ENCODE measurements around the gene MAMDC4. TPM values are rescaled to one million over a fixed set of nuclear protein-coding genes. Genes with fewer than 3 reads are reported as not detected.

MAMDC4 gene
- total RNA-seq, 1 experiment from 2014 or later = 4.4 TPM

- no peaks in the 10 kb centered on the region for H3K4me1 ChIP-seq
- H3K27me3 ChIP-seq = no peaks in the 10 kb centered on the region
- H3K36me3 ChIP-seq = peaks cover 9% of the 10 kb centered on the region
- no peak overlapping the region for H3K4me3 ChIP-seq
- H3K27ac ChIP-seq = no peak overlapping the region
- no peaks in the 10 kb centered on the region for H3K9me3 ChIP-seq (replicated peaks)
- DNase-seq = no peak
These were observed 38.5 kb downstream of the MAMDC4 start for GRCh38 chr9:136890661-136891060.

- no peak overlapping the region for H3K27ac ChIP-seq
- H3K27me3 ChIP-seq = no peaks in the 10 kb centered on the region
- no peaks in the 10 kb centered on the region for H3K4me1 ChIP-seq
- DNase-seq = no peak
- H3K36me3 ChIP-seq = peaks cover 20% of the 10 kb centered on the region
- no peaks in the 10 kb centered on the region for H3K9me3 ChIP-seq (replicated peaks)
- H3K4me3 ChIP-seq = no peak overlapping the region
These were observed 43.9 kb downstream of the MAMDC4 start for GRCh38 chr9:136896027-136896426.

DNA sequence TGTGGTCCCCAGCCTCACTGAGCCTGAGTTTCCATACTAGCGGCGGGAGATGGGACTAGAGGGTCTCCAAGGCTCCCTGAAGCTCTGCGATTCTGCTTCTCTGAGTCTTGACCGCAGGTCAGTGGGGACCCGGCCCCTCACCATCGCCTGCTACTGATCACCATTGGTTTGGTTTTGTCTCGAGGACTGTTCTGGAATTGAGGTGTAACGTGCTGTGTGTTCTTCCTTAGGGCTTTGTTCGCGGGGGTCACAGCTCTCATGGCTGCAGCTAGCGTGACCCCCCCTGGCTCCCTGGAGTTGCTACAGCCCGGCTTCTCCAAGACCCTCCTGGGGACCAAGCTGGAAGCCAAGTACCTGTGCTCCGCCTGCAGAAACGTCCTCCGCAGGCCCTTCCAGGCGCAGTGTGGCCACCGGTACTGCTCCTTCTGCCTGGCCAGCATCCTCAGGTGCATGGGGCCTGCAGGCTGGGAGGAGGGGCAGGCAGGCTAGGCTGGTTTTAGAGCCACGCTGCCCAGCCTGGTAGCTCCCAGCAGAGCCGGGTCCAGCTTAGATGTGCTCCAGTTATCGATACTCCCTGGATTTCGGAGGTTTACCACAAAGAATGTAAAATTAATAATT is 46.4 kb downstream of the MAMDC4 start:
- Histone ChIP-seq H3K27me3 (no peaks in the 10 kb centered on the region), H3K27ac (no peak overlapping the region), H3K9me3 (replicated peaks) (no peaks in the 10 kb centered on the region), H3K36me3 (peaks cover 28% of the 10 kb centered on the region), H3K4me1 (no peaks in the 10 kb centered on the region), H3K4me3 (no peak overlapping the region)
- no peak for DNase-seq

- peaks cover 34% of the 10 kb centered on the region for H3K36me3 ChIP-seq
- no peak overlapping the region for H3K4me3 ChIP-seq
- no peaks in the 10 kb centered on the region for H3K9me3 ChIP-seq (replicated peaks)
- H3K4me1 ChIP-seq = no peaks in the 10 kb centered on the region
- no peaks in the 10 kb centered on the region for H3K27me3 ChIP-seq
- H3K27ac ChIP-seq = no peak overlapping the region
- DNase-seq = no peak
These were observed 47.0 kb downstream of the MAMDC4 start for GRCh38 chr9:136899196-136899595.

DNA sequence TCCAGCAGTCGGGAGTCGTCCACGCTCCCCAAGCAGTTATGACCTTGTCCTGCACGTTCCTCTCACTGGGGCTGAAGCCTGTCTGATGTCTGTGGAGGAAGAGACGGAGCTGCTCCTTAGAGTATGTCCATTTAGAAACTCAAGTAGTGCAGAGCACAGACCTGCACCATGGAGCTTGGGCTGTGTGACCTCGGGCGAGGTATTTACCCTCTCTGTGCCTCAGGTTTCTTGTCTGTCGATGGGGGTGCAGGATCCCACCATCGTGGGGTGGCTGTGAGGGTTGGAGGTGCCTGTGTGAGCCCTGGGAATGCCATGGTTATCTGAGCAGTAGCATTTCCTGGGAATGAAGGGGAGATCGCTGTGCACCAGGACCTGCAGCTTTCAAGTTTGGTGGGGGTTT is 48.4 kb downstream of the MAMDC4 start:
- no peaks in the 10 kb centered on the region for H3K4me1 ChIP-seq
- H3K27ac ChIP-seq = no peak overlapping the region
- peaks cover 45% of the 10 kb centered on the region for H3K36me3 ChIP-seq
- no peak for DNase-seq
- no peaks in the 10 kb centered on the region for H3K9me3 ChIP-seq (replicated peaks)
- no peak overlapping the region for H3K4me3 ChIP-seq
- no peaks in the 10 kb centered on the region for H3K27me3 ChIP-seq

GRCh38 chr9:136900988-136901515 is 48.9 kb downstream of the MAMDC4 start:
- H3K36me3 ChIP-seq = peaks cover 49% of the 10 kb centered on the region
- DNase-seq = no peak

DNA sequence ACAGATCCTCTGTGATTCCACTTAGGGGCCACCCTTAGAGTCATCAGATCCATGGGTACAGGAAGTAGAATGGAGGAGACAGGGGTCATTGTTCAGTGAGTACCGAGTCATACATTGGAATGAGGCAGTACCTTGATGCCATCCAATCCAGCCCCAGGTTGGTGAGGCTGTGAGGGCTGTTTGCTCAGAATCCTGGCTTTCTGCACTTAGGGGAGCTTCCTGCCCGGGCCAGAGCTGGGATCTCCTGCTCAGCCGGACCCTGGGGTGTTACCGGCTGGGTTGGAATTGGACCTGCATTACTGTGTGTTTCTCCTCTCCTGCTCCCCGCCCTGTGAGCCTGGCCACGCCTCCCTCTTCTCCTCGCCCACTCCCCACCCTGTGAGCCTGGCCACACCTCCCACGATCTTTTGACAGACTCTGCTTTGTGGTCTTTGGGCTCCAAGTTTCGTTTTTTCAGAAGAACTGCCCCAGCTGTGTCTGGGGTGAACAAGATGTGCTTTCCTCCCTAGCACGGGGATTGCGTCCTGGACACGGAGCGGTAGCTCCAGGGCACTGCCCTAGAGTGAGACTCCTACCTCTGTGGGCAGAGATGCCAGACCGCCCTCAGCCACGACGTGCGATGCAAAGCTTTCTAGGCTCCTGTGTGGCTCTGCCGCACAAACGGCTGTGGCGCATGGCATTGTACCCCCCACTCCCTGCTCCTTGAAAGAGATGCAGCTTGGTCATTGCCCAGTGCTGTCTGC is 49.5 kb downstream of the MAMDC4 start:
- Histone ChIP-seq H3K36me3 (peaks cover 54% of the 10 kb centered on the region), H3K27ac (no peak overlapping the region), H3K9me3 (replicated peaks) (no peaks in the 10 kb centered on the region), H3K27me3 (no peaks in the 10 kb centered on the region), H3K4me1 (no peaks in the 10 kb centered on the region), H3K4me3 (no peak overlapping the region)
- no peak for DNase-seq

More at GRCh38 chr9:136900988-136901515, 48.9 kb downstream of the MAMDC4 start:
- Histone ChIP-seq H3K4me1 (no peaks in the 10 kb centered on the region), H3K9me3 (replicated peaks) (no peaks in the 10 kb centered on the region), H3K27me3 (no peaks in the 10 kb centered on the region), H3K27ac (no peak overlapping the region), H3K4me3 (no peak overlapping the region)

GRCh38 chr9:136902259-136902821 is 50.2 kb downstream of the MAMDC4 start:
- DNase-seq = no peak
- peaks cover 61% of the 10 kb centered on the region for H3K36me3 ChIP-seq

DNA sequence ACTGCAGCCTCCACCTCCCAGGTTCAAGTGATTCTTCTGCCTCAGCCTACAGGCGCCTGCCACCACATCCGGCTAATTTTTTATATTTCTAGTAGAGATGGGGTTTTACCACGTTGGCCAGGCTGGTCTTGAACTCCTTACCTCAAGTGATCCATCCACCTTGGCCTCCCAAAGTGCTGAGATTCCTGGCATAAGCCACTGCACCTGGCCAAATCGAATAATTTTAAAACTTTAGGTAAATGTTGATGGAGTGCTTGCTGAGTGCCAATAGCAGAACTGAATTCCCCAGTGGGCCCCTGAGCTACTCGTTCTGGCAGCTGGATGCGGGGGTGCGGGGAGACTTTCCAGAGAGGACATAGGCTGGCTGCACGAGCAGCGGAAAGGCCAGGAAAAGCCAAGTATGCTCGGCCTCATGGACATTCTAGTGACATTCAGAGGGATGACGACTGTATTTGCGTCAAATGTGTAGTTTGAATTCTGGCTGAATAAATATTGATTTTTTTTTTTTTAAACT is 51.0 kb downstream of the MAMDC4 start:
- H3K27me3 ChIP-seq = no peaks in the 10 kb centered on the region
- H3K36me3 ChIP-seq = peaks cover 67% of the 10 kb centered on the region
- no peaks in the 10 kb centered on the region for H3K9me3 ChIP-seq (replicated peaks)
- H3K4me1 ChIP-seq = no peaks in the 10 kb centered on the region
- H3K4me3 ChIP-seq = no peak overlapping the region
- H3K27ac ChIP-seq = no peak overlapping the region
- no peak for DNase-seq

More at GRCh38 chr9:136902259-136902821, 50.2 kb downstream of the MAMDC4 start:
- no peaks in the 10 kb centered on the region for H3K4me1 ChIP-seq
- H3K27ac ChIP-seq = no peak overlapping the region
- H3K4me3 ChIP-seq = no peak overlapping the region
- H3K9me3 ChIP-seq (replicated peaks) = no peaks in the 10 kb centered on the region
- H3K27me3 ChIP-seq = no peaks in the 10 kb centered on the region

DNA sequence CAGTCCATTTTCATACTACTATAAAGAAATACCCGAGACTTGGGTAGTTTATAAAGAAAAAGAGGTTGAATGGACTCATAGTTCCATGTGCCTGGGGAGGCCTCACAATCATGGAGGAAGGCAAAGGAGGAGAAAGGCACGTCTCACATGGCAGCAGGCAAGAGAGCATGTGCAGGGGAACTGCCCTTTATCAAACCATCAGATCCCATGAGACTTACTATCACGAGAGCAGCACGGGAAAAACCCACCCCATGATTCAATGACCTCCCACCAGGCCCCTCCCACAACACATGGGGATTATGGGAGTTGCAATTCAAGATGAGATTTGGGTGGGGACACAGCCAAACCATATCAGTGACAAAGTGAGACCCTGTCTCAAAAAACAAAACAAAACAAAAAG is 54.1 kb downstream of the MAMDC4 start:
- Histone ChIP-seq H3K4me1 (no peaks in the 10 kb centered on the region), H3K27me3 (no peaks in the 10 kb centered on the region), H3K9me3 (replicated peaks) (no peaks in the 10 kb centered on the region), H3K4me3 (no peak overlapping the region), H3K27ac (no peak overlapping the region), H3K36me3 (peaks cover 53% of the 10 kb centered on the region)
- DNase-seq = no peak

- no peak for DNase-seq
- Histone ChIP-seq H3K4me3 (no peak overlapping the region), H3K27me3 (no peaks in the 10 kb centered on the region), H3K4me1 (no peaks in the 10 kb centered on the region), H3K9me3 (replicated peaks) (no peaks in the 10 kb centered on the region), H3K36me3 (peaks cover 52% of the 10 kb centered on the region), H3K27ac (no peak overlapping the region)
These were observed 55.1 kb downstream of the MAMDC4 start for GRCh38 chr9:136907011-136907914.
